H1 (cell line): Measurements from ENCODE around the gene CRAT. TPM values are rescaled to one million over a fixed set of nuclear protein-coding genes. Genes with fewer than 3 reads are reported as not detected.

ENCODE experiments used
- CTCF ChIA-PET: fragments of 300-600 bp; sonication (Branson Sonifier 250); formaldehyde crosslinking; loops from one replicate; lab custom pipeline; 2021; ENCODE audit not compliant: partially characterized antibody; lab: Charles Lee
- POLR2A ChIA-PET: fragments of 300-600 bp; sonication (Branson Sonifier 250); formaldehyde crosslinking; loops from one replicate; lab custom pipeline; 2021; ENCODE audit warnings: inconsistent platforms; ENCODE audit not compliant: partially characterized antibody; lab: Charles Lee
- DNase-seq, 2 experiments: peaks; one replicate each; pipeline versions ENCODE4 v3.0.0 to v3.0.0-alpha.2; 2010 to 2022; ENCODE audit warnings: low spot score in 2 of 2, low read depth in 1 of 2, mixed read lengths in 1 of 2
- FAIRE-seq: peaks from 2 replicates; lab custom pipeline; 2011; peaks lifted over from hg19 to GRCh38; lab: Jason Lieb, UNC
- H2AFZ ChIP-seq: 2 replicates; pipeline ENCODE4 v1.8.1; 2012; ENCODE audit warnings: low read length, inconsistent platforms
- H2AK5ac ChIP-seq: 2 replicates; pipeline ENCODE4 v1.6.1; 2013; ENCODE audit warnings: low read depth, low read length
- H2BK120ac ChIP-seq: replicated peaks from 2 replicates; pipeline ENCODE3; 2013; ENCODE audit warnings: low read depth, low read length, inconsistent platforms
- H2BK12ac ChIP-seq: 2 replicates; pipeline ENCODE4 v1.6.1; 2013; ENCODE audit warnings: low read depth, low read length
- H2BK15ac ChIP-seq: 2 replicates; pipeline ENCODE4 v1.6.1; 2013; ENCODE audit warnings: low read length
- H2BK20ac ChIP-seq: 2 replicates; pipeline ENCODE4 v1.6.1; 2013; ENCODE audit warnings: low read length
- H2BK5ac ChIP-seq: 2 replicates; pipeline ENCODE4 v1.6.1; 2013; ENCODE audit warnings: low read depth, low read length
- H3K14ac ChIP-seq: 2 replicates; pipeline ENCODE4 v1.6.1; 2013; ENCODE audit warnings: inconsistent platforms; ENCODE audit not compliant: insufficient read length
- H3K18ac ChIP-seq: 2 replicates; pipeline ENCODE4 v1.6.1; 2013; ENCODE audit warnings: low read length; ENCODE audit errors: extremely low read depth
- H3K23ac ChIP-seq: 2 replicates; pipeline ENCODE4 v1.6.1; 2013; ENCODE audit warnings: inconsistent platforms; ENCODE audit not compliant: insufficient read length
- H3K23me2 ChIP-seq: 2 replicates; pipeline ENCODE4 v1.6.1; 2013; ENCODE audit warnings: low read depth, low read length
- H3K27ac ChIP-seq: 2 replicates; pipeline ENCODE4 v1.6.1; 2011; ENCODE audit warnings: low read depth, low read length, inconsistent platforms
- H3K27me3 ChIP-seq, 4 experiments: replicated peaks in 1 of 4; 1 replicate in 1 of 4; 2 replicates in 3 of 4; pipeline versions ENCODE4 v1.6.1 to v1.8.1; 2011 to 2013; ENCODE audit warnings: low read length in 3 of 4, mild to moderate bottlenecking in 3 of 4, inconsistent platforms in 2 of 4, mixed read lengths in 2 of 4, moderate library complexity in 1 of 4; ENCODE audit not compliant: control insufficient read depth in 3 of 4, insufficient read depth in 3 of 4; ENCODE audit errors: extremely low read depth in 1 of 4
- H3K36me3 ChIP-seq, 4 experiments: 2 replicates each; pipeline versions ENCODE4 v1.6.1 to v1.8.1; 2011 to 2013; ENCODE audit warnings: mild to moderate bottlenecking in 4 of 4, low read length in 3 of 4, moderate library complexity in 2 of 4, control low read depth in 1 of 4, inconsistent platforms in 1 of 4; ENCODE audit not compliant: insufficient read depth in 4 of 4, control insufficient read depth in 2 of 4
- H3K4ac ChIP-seq: replicated peaks from 2 replicates; pipeline ENCODE3; 2013; ENCODE audit warnings: low read length, low read depth, mixed read lengths, inconsistent platforms; ENCODE audit not compliant: insufficient read length
- H3K4me1 ChIP-seq, 4 experiments: replicated peaks in 1 of 4; 1 replicate in 1 of 4; 2 replicates in 3 of 4; pipeline versions ENCODE4 v1.6.1 to v1.8.1; 2011 to 2013; ENCODE audit warnings: low read length in 3 of 4, inconsistent platforms in 2 of 4, mixed read lengths in 1 of 4; ENCODE audit not compliant: insufficient read depth in 4 of 4, control insufficient read depth in 3 of 4
- H3K4me2 ChIP-seq, 2 experiments: 2 replicates each; pipeline versions ENCODE4 v1.6.1 to v1.8.1; 2011 to 2013; ENCODE audit warnings: low read depth in 2 of 2, low read length in 2 of 2, control low read depth in 1 of 2, inconsistent platforms in 1 of 2, mild to moderate bottlenecking in 1 of 2; ENCODE audit not compliant: insufficient read depth in 1 of 2
- H3K4me3 ChIP-seq, 4 experiments: fragments of 200-600, 300-600 bp in 1 of 4; sonication (generic), shearing (Covaris generic), sonication (Bioruptor Twin) in 1 of 4; 2 replicates each; pipeline versions ENCODE4 v1.5.1 to v1.8.1; 2011 to 2016; ENCODE audit warnings: low read length in 4 of 4, low read depth in 3 of 4, control low read depth in 2 of 4, inconsistent platforms in 2 of 4, mild to moderate bottlenecking in 2 of 4, mixed read lengths in 1 of 4, moderate library complexity in 1 of 4; ENCODE audit not compliant: insufficient read depth in 2 of 4; ENCODE audit errors: extremely low read depth in 1 of 4
- H3K56ac ChIP-seq: replicated peaks from 2 replicates; pipeline ENCODE3; 2013; ENCODE audit warnings: low read depth, mild to moderate bottlenecking, mixed read lengths, low read length, inconsistent platforms; ENCODE audit not compliant: insufficient read length
- H3K79me1 ChIP-seq: 2 replicates; pipeline ENCODE4 v1.6.1; 2013; ENCODE audit warnings: low read depth, low read length, control low read depth
- H3K79me2 ChIP-seq, 2 experiments: 2 replicates each; pipeline versions ENCODE4 v1.6.1 to v1.8.1; 2012 to 2013; ENCODE audit warnings: low read length in 2 of 2, mild to moderate bottlenecking in 2 of 2, inconsistent platforms in 1 of 2; ENCODE audit not compliant: insufficient read depth in 2 of 2, control insufficient read depth in 1 of 2
- H3K9ac ChIP-seq, 4 experiments: replicated peaks in 1 of 4; 1 replicate in 1 of 4; 2 replicates in 3 of 4; pipeline versions ENCODE4 v1.6.1 to v1.8.1; 2011 to 2013; ENCODE audit warnings: low read depth in 3 of 4, low read length in 3 of 4, control low read depth in 2 of 4, mild to moderate bottlenecking in 2 of 4, moderate library complexity in 2 of 4, inconsistent platforms in 1 of 4; ENCODE audit errors: extremely low read depth in 1 of 4
- H3K9me3 ChIP-seq, 2 experiments: 2 replicates each; pipeline versions ENCODE4 v1.6.1 to v1.8.1; 2012 to 2013; ENCODE audit warnings: mild to moderate bottlenecking in 2 of 2, moderate library complexity in 2 of 2, control low read depth in 1 of 2, inconsistent platforms in 1 of 2, low read depth in 1 of 2, low read length in 1 of 2, mixed read lengths in 1 of 2; ENCODE audit not compliant: insufficient read depth in 2 of 2
- H4K20me1 ChIP-seq, 2 experiments: replicated peaks in 1 of 2; 2 replicates each; pipeline versions ENCODE3 to v1.8.1; 2011 to 2013; ENCODE audit warnings: inconsistent platforms in 2 of 2, low read length in 2 of 2, mild to moderate bottlenecking in 1 of 2; ENCODE audit not compliant: insufficient read depth in 2 of 2, control insufficient read depth in 1 of 2
- H4K5ac ChIP-seq: 2 replicates; pipeline ENCODE4 v1.6.1; 2013; ENCODE audit warnings: low read length, low read depth, mixed read lengths, inconsistent platforms; ENCODE audit not compliant: insufficient read length
- H4K8ac ChIP-seq: 2 replicates; pipeline ENCODE4 v1.8.0; 2013; ENCODE audit warnings: mild to moderate bottlenecking, moderate library complexity, low read length, inconsistent platforms; ENCODE audit not compliant: insufficient read depth; ENCODE audit errors: extremely low read depth
- H4K91ac ChIP-seq: replicated peaks from 2 replicates; pipeline ENCODE3; 2013; ENCODE audit warnings: low read length, mixed read lengths, inconsistent platforms; ENCODE audit not compliant: insufficient read length
- CBX8 ChIP-seq: fragments of 300-800, 300-1000 bp; sonication (generic); IDR thresholded peaks from 2 replicates; pipeline ENCODE4 v1.7.1; 2016; ENCODE audit warnings: low read depth, low read length, borderline replicate concordance
- CREB1 ChIP-seq: IDR thresholded peaks from 2 replicates; pipeline ENCODE4 v1.6.1; 2012; ENCODE audit warnings: inconsistent platforms
- CTBP2 ChIP-seq: IDR thresholded peaks from 2 replicates; pipeline ENCODE4 v1.7.0; 2011; ENCODE audit warnings: borderline replicate concordance, mild to moderate bottlenecking, moderate library complexity, mixed read lengths, low read length; ENCODE audit not compliant: insufficient read depth, insufficient read length
- KDM5A ChIP-seq: fragments of 200-600 bp; IDR thresholded peaks from 2 replicates; pipeline ENCODE4 v1.7.1; 2012; ENCODE audit warnings: mild to moderate bottlenecking, low read length, inconsistent platforms, mixed read lengths
- MAFK ChIP-seq: IDR thresholded peaks from 2 replicates; pipeline ENCODE4 v1.6.1; 2012; ENCODE audit warnings: low read depth, mild to moderate bottlenecking, improper control_type of control experiment, low read length
- PHF8 ChIP-seq: fragments of 200-600 bp; sonication (generic); conservative IDR thresholded peaks from 2 replicates; pipeline ENCODE4 v1.7.1; 2012; ENCODE audit warnings: low read depth, mild to moderate bottlenecking, inconsistent platforms, low read length, moderate library complexity
- RAD21 ChIP-seq, 2 experiments: IDR thresholded peaks in 1 of 2; conservative IDR thresholded peaks in 1 of 2; 2 replicates each; pipeline ENCODE4 v1.6.1; 2011; ENCODE audit warnings: low read depth in 2 of 2, low read length in 2 of 2, improper control_type of control experiment in 1 of 2, inconsistent platforms in 1 of 2, mild to moderate bottlenecking in 1 of 2, moderate library complexity in 1 of 2
- RFX5 ChIP-seq: IDR thresholded peaks from 2 replicates; pipeline ENCODE4 v1.6.1; 2011; ENCODE audit warnings: low read depth, low read length, improper control_type of control experiment, borderline replicate concordance
- RXRA ChIP-seq: IDR thresholded peaks from 2 replicates; pipeline ENCODE4 v1.6.1; 2011; ENCODE audit warnings: low read depth, mild to moderate bottlenecking, low read length, moderate library complexity; ENCODE audit not compliant: insufficient read depth
- SP1 ChIP-seq: IDR thresholded peaks from 2 replicates; pipeline ENCODE4 v1.6.1; 2011; ENCODE audit warnings: low read depth, low read length
- SP4 ChIP-seq: IDR thresholded peaks from 2 replicates; pipeline ENCODE4 v1.6.1; 2012; ENCODE audit warnings: low read length, inconsistent platforms
- TCF12 ChIP-seq: IDR thresholded peaks from 2 replicates; pipeline ENCODE4 v1.6.1; 2011; ENCODE audit warnings: low read depth, mild to moderate bottlenecking, low read length
- WGBS, 2 experiments: shearing (Covaris generic) in 1 of 2; methylation state at CpG; one replicate each; pipeline versions ENCODE4 v1.1.6 to v1.1.7; 2013 to 2015; ENCODE audit warnings: low lambda C conversion rate in 2 of 2, mixed read lengths in 2 of 2, inconsistent platforms in 1 of 2, low coverage in 1 of 2, missing lambda C conversion rate in 1 of 2; ENCODE audit not compliant: insufficient replicate concordance in 2 of 2, insufficient coverage in 1 of 2, insufficient read length in 1 of 2; ENCODE audit errors: extremely low coverage in 1 of 2, missing lambda C conversion rate in 1 of 2; 5-methylcytosine and 5-hydroxymethylcytosine counted together
- polyA plus RNA-seq, 7 experiments: library from polyadenylated mRNA; depleted of rRNA in 3 of 7; stranded (reverse) in 5 of 7; unstranded in 2 of 7; fragments of >200 nt in 5 of 7; fragments of 200-250 nt in 2 of 7; gene quantifications; 1 replicate in 5 of 7; 2 replicates in 1 of 7; 4 replicates in 1 of 7; pipeline versions ENCODE4 v1.2.1 to v1.2.3, GENCODE V29; 2011 to 2013; ENCODE audit warnings: missing spikeins in 2 of 7, mixed read lengths in 2 of 7
- total RNA-seq: library from RNA; stranded (reverse); fragmentation: NEBNext Ultra II Directional; extraction: Animal tissue kit (Norgen Biotek cat#: 25700); gene quantifications from 2 replicates; pipeline ENCODE4 v1.2.1, GENCODE V29; 2021

CRAT gene
- total and polyA plus RNA-seq, 2 of the 8 experiments (the other 6 are each of a cell fraction or from before 2014, with no cell fraction given): 8.2 to 17.3 TPM

- peaks cover 8 to 37% of the 10 kb centered on the region in 2 experiments; a peak in 3 of 4 replicates for H3K79me2 ChIP-seq
- FAIRE-seq (no peak), DNase-seq (no peak)
- no peak overlapping the region for H2BK15ac ChIP-seq
- H3K4me2 ChIP-seq: peak overlapping the region in 1 of 2 experiments; percentile 13; a peak in 2 of 4 replicates
- H3K23me2 ChIP-seq: peaks cover 8% of the 10 kb centered on the region
- ChIA-PET CTCF (interaction anchor here (1.0 to 1.8 kb wide), 4 partner anchors 12 to 51 kb away, joined by 3 to 4 read pairs (median 4); partner anchors contain the start of gene SH3GLB2), POLR2A (interaction anchor here (0.9 kb wide), 1 partner anchor 34 kb away, joined by 3 read pairs; no protein-coding TSS in a partner anchor)
- no peak overlapping the region for H2BK120ac ChIP-seq
- no peak overlapping the region for H3K4me3 ChIP-seq
- H2AFZ ChIP-seq: no peak overlapping the region
- peaks cover 0 to 9% (median 5%) of the 10 kb centered on the region in 4 experiments; a peak in 6 of 7 replicates for H3K4me1 ChIP-seq
- H4K20me1 ChIP-seq: peaks cover 7 to 13% of the 10 kb centered on the region in 2 experiments
- H3K36me3 ChIP-seq: no peaks in the 10 kb centered on the region
- H4K5ac ChIP-seq: no peak overlapping the region
- H3K79me1 ChIP-seq: peaks cover 21% of the 10 kb centered on the region
- no peak overlapping the region for H3K56ac ChIP-seq
- H3K9ac ChIP-seq: no peak overlapping the region
- H3K9me3 ChIP-seq: no peaks in the 10 kb centered on the region
- H3K14ac ChIP-seq: no peak overlapping the region
- H3K27ac ChIP-seq: no peak overlapping the region
- H2BK20ac ChIP-seq: no peak overlapping the region
- no peak overlapping the region for H3K4ac ChIP-seq
- no peak overlapping the region for H2BK12ac ChIP-seq
- no peak overlapping the region for H3K18ac ChIP-seq
- no peak overlapping the region; the same call in 1 of the 2 replicates for H4K8ac ChIP-seq
- H3K23ac ChIP-seq: no peak overlapping the region
- 89% methylated on average over 18 of the region's 18 CpGs; no CpG with 5 or more reads in 1 of the 2 experiments for WGBS, 2 experiments
- no peak overlapping the region for H2BK5ac ChIP-seq
- no peaks in the 10 kb centered on the region for H3K27me3 ChIP-seq
- H2AK5ac ChIP-seq: no peak overlapping the region
- peak overlapping the region; percentile 30 for H4K91ac ChIP-seq
- TF ChIP-seq CTBP2 (no peak), CBX8 (no peak), RFX5 (no peak), SP4 (no peak), PHF8 (no peak), SP1 (no peak), RAD21 (IDR thresholded peaks at IDR 0.05 in 1 of 2, conservative IDR thresholded peaks at IDR 0.05 in 1 of 2; ENCODE audit: low read depth in 2 of 2, low read length in 2 of 2) (no peak), TCF12 (no peak), MAFK (no peak), RXRA (no peak), CREB1 (no peak), KDM5A (no peak)
Measured at GRCh38 chr9:129078691-129079503, 31.7 kb downstream of the CRAT start.
